ENCODE results near the gene LRP6.
"Not testable (repeated sequence)": the region's sequence is repeated elsewhere in the genome, so short reads cannot be mapped to it uniquely, and the experiment has no call there.

The LRP6 gene

GRCh38 chr12:12180575-12180974, 86.3 kb downstream of the LRP6 start:
- DNase-seq (ENCODE audit: low spot score): no peak

DNA sequence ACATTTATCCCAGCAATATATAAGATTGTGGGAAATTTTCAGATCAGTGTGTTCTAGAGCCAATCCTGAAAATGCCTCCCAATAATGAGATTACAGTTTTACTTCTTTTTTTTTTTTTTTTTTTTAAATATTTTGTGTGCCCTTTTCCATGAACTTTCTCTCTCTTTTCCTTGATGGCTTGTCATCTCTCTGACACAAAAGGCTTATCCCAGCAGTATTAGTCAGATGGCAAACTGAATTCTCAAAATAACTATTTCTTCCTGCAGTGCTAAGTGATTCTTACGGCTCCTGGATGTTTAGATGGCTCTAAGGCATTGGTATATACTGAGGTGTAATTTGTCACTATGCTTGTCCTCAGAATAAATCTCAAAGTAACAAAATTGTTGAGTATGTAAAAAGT, 86.7 kb downstream of the LRP6 start:
- DNase-seq (ENCODE audit: low spot score): no peak

- no peak for DNase-seq (ENCODE audit: low spot score)
These were observed 88.3 kb downstream of the LRP6 start for GRCh38 chr12:12178559-12178958.

DNA sequence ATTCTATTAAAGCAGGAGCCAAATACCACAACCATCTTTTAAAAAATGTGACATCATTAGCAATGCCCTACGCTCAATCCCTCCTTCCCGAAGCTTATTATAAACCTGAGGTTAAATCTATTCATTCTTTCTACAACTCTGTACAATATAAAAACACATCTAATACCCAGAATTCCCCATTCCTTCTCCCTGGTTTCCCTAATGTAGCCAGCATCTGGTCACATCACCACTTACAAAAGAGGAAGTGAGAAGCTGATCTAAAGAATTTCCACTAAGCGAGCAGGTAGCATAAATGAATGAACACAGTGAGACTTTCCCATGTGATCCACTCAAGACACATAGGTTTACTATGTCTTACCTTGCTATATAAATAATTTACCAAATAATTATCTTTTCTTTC, 90.4 kb downstream of the LRP6 start:
- DNase-seq (ENCODE audit: low spot score): no peak

DNA sequence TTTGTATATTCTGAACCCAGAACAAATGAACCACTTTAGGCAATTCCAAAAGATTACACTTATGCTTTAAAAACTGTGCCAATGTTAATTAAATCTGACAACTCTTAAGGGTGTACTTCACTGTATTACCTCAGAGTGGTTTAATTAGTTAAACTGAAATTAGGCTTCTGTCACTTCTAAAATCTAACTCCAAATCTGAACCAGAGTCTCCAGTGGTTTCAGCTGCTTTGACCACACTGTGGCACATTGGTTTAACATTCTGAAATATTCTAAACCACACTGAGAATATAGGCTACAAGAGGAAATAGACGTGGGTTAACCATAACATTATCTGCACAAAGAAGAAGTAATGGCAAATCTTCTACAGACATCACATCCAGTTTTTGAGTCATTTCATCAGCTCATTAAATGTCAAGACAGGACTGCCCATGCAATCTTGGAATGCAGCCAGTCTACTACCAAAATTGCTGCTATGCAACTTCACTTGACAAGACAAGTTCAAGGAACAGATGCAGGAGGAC, 94.8 kb downstream of the LRP6 start:
- peak; percentile 9 for DNase-seq (ENCODE audit: low spot score)

- no peak for DNase-seq (ENCODE audit: low spot score)
These were observed 99.0 kb downstream of the LRP6 start for GRCh38 chr12:12167847-12168246.

DNA sequence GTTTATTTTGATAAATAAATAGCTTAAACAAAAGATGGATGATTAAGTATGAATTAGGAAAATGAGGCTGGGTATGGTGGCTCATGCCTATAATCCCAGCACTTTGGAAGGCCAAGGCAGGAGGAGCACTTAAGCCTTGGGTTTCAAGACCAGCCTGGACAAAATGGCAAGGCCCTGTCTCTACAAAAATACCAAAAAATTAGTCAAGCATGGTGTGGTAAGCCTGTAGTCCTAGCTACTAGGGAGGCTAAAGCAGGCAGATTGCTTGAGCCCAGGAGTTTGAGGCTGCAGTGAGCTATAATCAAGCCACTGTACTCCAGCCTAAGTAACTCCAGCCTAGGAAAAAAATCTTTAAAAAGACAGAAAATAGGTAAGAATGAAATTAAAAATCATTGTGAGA, 100.1 kb downstream of the LRP6 start:
- no peak for DNase-seq (ENCODE audit: low spot score)

DNA sequence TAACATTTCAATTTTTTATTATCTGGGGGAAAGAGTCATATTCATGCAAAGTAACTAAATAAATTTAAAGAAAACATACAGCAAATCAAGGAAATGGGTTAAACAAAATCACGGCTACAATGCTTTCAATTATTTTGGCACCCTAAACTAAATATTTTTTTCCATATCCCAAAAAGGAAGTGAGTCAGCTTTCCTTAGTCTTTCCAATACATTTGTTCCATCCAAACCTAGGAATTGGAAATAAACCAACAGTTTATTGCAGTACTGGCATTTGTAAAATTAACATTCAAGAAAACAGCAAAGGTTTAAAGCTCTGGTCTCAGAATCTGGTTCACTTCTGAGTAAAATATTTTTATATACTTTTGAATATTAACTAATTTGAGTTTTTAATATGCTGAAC, 106.9 kb downstream of the LRP6 start:
- DNase-seq (ENCODE audit: low spot score): no peak

DNA sequence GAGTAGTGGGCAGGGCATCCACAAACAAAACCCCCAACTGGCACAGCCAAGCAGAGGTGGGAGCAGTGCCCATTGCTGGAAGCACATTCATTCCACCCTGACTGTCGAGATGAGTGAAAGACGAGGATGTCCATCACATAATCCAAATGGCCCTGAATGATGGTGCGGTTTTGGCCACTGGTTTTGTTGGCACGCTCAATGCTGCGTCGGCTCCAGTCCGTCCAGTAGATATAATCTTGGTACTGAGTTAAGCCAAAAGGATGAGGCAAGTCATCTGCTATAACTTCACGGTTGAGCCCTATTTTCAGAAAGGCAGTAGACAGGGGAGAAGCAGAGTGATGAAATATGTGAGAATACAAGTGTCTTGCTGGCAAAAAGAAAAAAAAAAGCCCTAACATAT, 108.0 kb downstream of the LRP6 start:
- no peak for DNase-seq (ENCODE audit: low spot score)

- no peak for DNase-seq (ENCODE audit: low spot score)
These were observed 109.4 kb downstream of the LRP6 start for GRCh38 chr12:12157424-12157823.

DNA sequence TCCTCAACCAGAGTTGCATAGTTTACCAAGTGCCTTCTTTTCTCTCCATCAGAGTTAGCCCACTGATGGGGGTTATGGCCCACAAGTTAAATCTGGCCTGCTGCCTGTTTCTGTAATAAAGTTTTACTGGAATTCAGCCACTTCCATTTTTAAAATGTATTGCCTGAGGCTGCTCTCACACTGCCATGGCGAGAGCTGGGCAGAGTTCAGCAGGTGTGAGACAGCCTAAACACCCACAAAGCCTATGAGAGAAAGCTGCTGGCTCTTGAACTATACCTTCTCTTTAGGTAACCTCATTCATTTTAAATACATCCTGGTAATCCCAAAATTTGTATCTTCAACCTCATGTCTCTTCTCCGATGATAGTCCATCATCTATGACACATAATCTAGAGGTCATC, 110.0 kb downstream of the LRP6 start:
- no peak for DNase-seq (ENCODE audit: low spot score)

DNA sequence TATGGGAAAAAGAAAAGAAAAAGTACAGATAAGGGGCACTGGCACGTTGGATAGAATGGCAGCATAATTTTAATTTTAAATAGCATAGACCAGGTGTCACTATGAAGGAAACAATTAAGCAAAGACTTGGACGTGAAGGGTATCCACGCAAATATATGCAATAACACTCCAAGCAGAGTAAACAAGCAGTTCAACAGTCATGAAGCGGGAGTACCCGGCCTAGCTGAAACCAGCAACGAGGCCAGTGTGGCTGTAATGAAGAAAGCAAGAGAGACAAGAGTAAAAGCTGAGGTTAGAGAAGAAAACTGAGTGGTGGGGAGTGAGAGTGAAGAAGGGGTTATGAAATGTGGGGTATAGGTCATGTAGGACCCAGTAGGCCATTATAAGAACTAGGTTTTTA, 110.7 kb downstream of the LRP6 start:
- no peak for DNase-seq (ENCODE audit: low spot score)

DNA sequence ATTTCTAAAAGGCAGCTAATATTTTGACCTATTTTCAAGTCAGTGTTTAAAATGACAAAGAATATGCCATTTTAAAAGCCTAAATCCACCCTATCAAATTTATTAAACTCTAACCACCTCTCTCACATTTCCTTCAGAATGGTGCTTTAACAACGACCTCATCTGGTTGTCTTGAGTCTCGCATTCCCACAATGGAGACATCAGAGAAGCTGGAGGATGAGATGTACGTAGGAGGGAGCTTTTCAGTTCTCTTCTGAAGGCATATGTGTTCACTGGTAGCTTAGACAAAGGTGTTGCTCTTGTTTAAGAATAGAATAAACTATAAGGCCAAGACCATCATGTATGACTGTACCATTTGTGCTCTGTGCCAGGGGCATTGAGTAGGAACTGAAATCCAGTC, 113.2 kb downstream of the LRP6 start:
- DNase-seq (ENCODE audit: low spot score): no peak

GRCh38 chr12:12147111-12147510, 119.7 kb downstream of the LRP6 start:
- DNase-seq (ENCODE audit: low spot score): no peak

- DNase-seq (ENCODE audit: low spot score): not testable (repeated sequence)
These were observed 122.3 kb downstream of the LRP6 start for GRCh38 chr12:12144531-12144930.

- no peak for DNase-seq (ENCODE audit: low spot score)
These were observed 125.8 kb downstream of the LRP6 start for GRCh38 chr12:12141000-12141399.

- no peak for DNase-seq (ENCODE audit: low spot score)
These were observed 128.4 kb downstream of the LRP6 start for GRCh38 chr12:12138203-12139154.

GRCh38 chr12:12133785-12134184, 133.1 kb downstream of the LRP6 start:
- DNase-seq (ENCODE audit: low spot score): no peak

DNA sequence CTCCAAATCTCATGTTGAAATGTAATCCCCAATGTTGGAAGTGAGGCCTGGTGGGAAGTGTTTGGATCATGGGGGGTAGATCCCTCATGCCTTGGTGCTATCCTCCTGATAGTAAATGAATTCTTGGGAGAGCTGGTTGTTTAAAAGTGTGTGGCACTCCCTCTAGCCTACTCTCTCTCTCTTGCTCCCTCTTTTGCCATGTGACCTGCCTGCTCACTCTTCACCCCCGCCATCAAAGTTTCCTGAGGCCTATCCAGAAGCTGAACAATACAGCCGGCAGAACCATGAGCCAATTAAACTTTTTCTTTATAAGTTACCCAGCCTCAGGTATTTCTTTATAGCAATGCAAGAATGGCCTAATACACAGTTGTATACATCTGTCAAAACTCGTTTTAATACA, 133.6 kb downstream of the LRP6 start:
- no peak for DNase-seq (ENCODE audit: low spot score)

GRCh38 chr12:12128670-12129069, 138.2 kb downstream of the LRP6 start:
- no peak for DNase-seq (ENCODE audit: low spot score)

GRCh38 chr12:12127304-12127703, 139.5 kb downstream of the LRP6 start:
- DNase-seq (ENCODE audit: low spot score): no peak

GRCh38 chr12:12126551-12126950, 140.3 kb downstream of the LRP6 start:
- DNase-seq (ENCODE audit: low spot score): no peak

DNA sequence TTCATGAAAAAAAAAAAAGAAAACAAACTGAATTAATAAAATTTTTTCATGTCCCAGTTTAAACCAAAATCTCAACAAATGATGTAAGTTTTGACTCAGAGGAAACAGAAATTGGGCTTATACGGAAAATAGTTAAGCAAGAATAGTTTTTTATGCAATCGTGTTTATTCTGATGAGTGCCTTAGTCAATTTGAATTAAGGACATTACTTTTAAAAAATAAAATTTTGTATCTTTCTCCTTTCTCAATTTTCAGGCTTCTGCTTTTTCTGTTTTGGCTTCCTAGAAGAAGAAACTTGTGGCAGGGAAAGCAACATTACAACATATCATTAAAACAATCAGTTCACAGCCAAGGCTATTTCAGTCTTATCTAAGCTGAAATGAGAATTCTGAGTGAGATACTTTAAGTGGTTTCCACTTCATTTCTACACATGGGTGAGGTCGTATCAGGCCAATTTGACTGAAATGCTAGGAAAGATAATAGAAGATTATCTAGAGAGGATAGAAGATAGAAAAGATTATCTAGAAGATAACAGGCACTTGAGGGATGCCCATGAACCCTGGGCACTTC, 143.7 kb downstream of the LRP6 start:
- no peak for DNase-seq (ENCODE audit: low spot score)

Measured in AG08396 (cell line).